ENCODE results near the gene CMC1.

CMC1 gene

DNA sequence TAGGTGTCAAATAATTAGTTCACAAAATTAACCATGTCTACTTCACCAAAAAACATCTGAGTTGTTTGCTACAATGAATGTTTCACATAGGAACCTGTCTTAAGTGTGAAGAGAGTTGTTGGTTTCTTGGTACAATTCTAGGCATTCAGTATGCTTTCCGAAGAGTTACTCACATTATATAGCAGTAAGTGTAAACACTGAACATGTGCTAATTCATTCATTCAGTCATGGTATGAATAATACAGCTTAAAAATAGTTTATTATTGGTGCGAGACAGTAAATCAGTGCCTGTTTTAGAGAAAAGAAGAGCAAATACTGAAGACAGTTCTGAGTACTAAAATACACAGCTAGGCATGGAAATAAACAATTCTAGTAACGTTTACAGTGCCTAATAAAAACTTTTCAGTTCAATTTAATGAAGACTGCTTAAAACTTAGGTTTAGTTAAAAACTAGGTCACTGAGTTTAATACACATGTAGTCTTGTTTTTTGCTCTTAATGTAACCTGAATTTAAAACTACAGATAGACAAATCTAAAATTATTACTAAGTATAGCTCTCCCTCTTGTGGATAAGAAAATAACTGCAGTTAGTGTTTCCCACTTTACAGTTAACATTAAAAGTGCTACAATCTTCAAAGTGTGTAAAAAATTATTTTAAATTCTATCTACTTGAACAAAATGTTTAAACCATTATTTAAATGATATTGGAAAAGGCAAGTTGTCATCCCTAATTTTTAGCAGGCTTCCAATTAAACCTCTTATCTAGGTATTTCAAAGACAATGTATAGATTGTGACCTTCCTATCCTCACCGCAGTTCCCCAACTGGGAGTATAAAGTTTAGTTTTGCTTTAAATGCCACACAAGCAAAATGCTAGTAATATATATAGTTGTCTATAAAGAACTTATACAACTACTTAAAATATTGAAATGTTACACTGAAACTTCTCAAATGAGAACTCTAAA, 87.1 kb downstream of the CMC1 start:
- DNase-seq (ENCODE audit: low read depth, low spot score): peak; percentile 38
- no peak overlapping the region for H3K4me3 ChIP-seq (ENCODE audit: low read depth, low read length)
- in situ Hi-C loops (cut with HindIII; ENCODE audit: low sequenced_read_pairs): no loop called here
- TF ChIP-seq, protein P1, sequence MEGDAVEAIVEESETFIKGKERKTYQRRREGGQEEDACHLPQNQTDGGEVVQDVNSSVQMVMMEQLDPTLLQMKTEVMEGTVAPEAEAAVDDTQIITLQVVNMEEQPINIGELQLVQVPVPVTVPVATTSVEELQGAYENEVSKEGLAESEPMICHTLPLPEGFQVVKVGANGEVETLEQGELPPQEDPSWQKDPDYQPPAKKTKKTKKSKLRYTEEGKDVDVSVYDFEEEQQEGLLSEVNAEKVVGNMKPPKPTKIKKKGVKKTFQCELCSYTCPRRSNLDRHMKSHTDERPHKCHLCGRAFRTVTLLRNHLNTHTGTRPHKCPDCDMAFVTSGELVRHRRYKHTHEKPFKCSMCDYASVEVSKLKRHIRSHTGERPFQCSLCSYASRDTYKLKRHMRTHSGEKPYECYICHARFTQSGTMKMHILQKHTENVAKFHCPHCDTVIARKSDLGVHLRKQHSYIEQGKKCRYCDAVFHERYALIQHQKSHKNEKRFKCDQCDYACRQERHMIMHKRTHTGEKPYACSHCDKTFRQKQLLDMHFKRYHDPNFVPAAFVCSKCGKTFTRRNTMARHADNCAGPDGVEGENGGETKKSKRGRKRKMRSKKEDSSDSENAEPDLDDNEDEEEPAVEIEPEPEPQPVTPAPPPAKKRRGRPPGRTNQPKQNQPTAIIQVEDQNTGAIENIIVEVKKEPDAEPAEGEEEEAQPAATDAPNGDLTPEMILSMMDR (IDR thresholded peaks at IDR 0.05; ENCODE audit: low read depth, low read length): peak; percentile 57

- no peak for DNase-seq (ENCODE audit: low read depth, low spot score)
- TF ChIP-seq, protein P1 (IDR thresholded peaks at IDR 0.05; ENCODE audit: low read depth, low read length): peak; percentile 10
- H3K4me3 ChIP-seq (ENCODE audit: low read depth, low read length): no peak overlapping the region
- in situ Hi-C loops (cut with HindIII; ENCODE audit: low sequenced_read_pairs): no loop called here
Measured at GRCh38 chr3:28334552-28334951, 93.1 kb downstream of the CMC1 start.

DNA sequence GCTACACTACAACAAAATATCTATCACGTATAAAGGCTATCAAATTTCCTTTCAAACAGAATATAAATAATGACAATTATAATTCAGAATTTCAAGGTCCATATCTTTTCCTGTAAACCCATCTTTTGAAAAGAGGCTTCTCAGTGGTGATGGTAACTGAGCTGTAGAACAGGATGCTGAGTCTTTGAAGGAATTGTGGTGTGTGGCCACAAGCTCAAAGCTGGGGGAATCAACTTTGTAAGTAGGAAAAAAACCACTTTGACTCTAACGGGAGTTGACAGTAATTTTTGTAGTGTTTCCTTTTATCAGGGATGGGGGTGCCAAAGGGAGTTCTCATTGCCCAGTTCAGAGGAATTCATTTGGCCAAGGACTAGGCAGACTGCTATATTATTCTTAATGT, 93.8 kb downstream of the CMC1 start:
- in situ Hi-C loops (cut with HindIII; ENCODE audit: low sequenced_read_pairs): no loop called here
- no peak for DNase-seq (ENCODE audit: low read depth, low spot score)

GRCh38 chr3:28337230-28337629, 95.8 kb downstream of the CMC1 start:
- DNase-seq (ENCODE audit: low read depth, low spot score): no peak
- TF ChIP-seq, protein P1 (IDR thresholded peaks at IDR 0.05; ENCODE audit: low read depth, low read length): no peak
- H3K4me3 ChIP-seq (ENCODE audit: low read depth, low read length): no peak overlapping the region
- in situ Hi-C loops (cut with HindIII; ENCODE audit: low sequenced_read_pairs): no loop called here

More for the DNA sequence above, 93.8 kb downstream of the CMC1 start:
- H3K4me3 ChIP-seq (ENCODE audit: low read depth, low read length): no peak overlapping the region
- TF ChIP-seq, protein P1 (IDR thresholded peaks at IDR 0.05; ENCODE audit: low read depth, low read length): no peak

- TF ChIP-seq, protein P1 (IDR thresholded peaks at IDR 0.05; ENCODE audit: low read depth, low read length): no peak
- in situ Hi-C loops (cut with HindIII; ENCODE audit: low sequenced_read_pairs): no loop called here
- no peak overlapping the region for H3K4me3 ChIP-seq (ENCODE audit: low read depth, low read length)
- no peak for DNase-seq (ENCODE audit: low read depth, low spot score)
Measured at GRCh38 chr3:28343144-28343543, 101.7 kb downstream of the CMC1 start.

DNA sequence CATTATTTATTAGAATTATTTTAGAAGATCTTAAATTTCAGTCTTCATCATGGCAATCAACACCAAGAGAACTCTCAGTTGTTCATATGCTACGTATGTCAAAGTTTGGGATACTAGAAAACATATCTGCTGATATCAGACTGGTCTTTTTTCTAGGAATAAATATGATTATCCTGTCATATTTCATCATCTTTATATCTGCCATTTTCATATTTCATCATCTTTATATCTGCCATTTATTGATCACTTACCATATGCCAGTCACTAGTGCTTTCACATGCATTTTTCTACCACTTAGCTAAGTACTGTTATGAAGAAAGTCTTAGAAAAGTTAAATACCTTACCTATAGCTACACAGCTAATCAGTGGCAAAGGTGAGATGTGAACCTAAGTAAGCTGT, 104.3 kb downstream of the CMC1 start:
- H3K4me3 ChIP-seq (ENCODE audit: low read depth, low read length): no peak overlapping the region
- in situ Hi-C loops (cut with HindIII; ENCODE audit: low sequenced_read_pairs): no loop called here
- TF ChIP-seq, protein P1 (IDR thresholded peaks at IDR 0.05; ENCODE audit: low read depth, low read length): no peak

More for the DNA sequence above, 104.3 kb downstream of the CMC1 start:
- DNase-seq (ENCODE audit: low read depth, low spot score): no peak

Data from astrocyte of the spinal cord (primary cell).